ENCODE measurements around the gene C2orf74. TPM values are rescaled to one million over a fixed set of nuclear protein-coding genes. Genes with fewer than 3 reads are reported as not detected.
"Not testable (repeated sequence)": the region's sequence is repeated elsewhere in the genome, so short reads cannot be mapped to it uniquely, and the experiment has no call there.

Gene C2orf74
- total and polyA plus RNA-seq, 3 donors from 2014 or later = 39.4 to 50.0 (median 40.4) TPM

- Histone ChIP-seq H3K9me3 (no peaks in the 10 kb centered on the region), H3K27ac (no peak overlapping the region), H3K36me3 (ENCODE audit: low read depth, missing control alignments) (no peaks in the 10 kb centered on the region), H3K4me3 (no peak overlapping the region), H3K4me1 (no peaks in the 10 kb centered on the region), H3K27me3 (no peaks in the 10 kb centered on the region)
- 87 to 89% methylated on average over 3 of the region's 3 CpGs for WGBS, 2 donors
- TF ChIP-seq CTCF (IDR thresholded peaks at IDR 0.05) = no peak
- no peak for TF ChIP-seq POLR2A (IDR thresholded peaks at IDR 0.05)
- intact Hi-C loops (cut with DNase I; ENCODE audit: low total_unique reads) = no loop called here
- DNase-seq = no peak
Observed at GRCh38 chr2:61125798-61126197, 36.2 kb upstream of the C2orf74 start.

- H3K4me1 ChIP-seq; intact Hi-C loops (cut with DNase I; ENCODE audit: low total_unique reads); H3K9me3 ChIP-seq; DNase-seq; H3K27me3 ChIP-seq; H3K36me3 ChIP-seq (ENCODE audit: low read depth, missing control alignments); H3K27ac ChIP-seq; H3K4me3 ChIP-seq: not testable (repeated sequence)
- 89 to 96% methylated on average over 6 of the region's 6 CpGs for WGBS, 2 donors
Observed at GRCh38 chr2:61128122-61128521, 33.9 kb upstream of the C2orf74 start.

- Histone ChIP-seq H3K9me3 (no peaks in the 10 kb centered on the region), H3K4me1 (no peaks in the 10 kb centered on the region), H3K27me3 (no peaks in the 10 kb centered on the region), H3K27ac (no peak overlapping the region), H3K4me3 (no peak overlapping the region), H3K36me3 (ENCODE audit: low read depth, missing control alignments) (no peaks in the 10 kb centered on the region)
- intact Hi-C loops (cut with DNase I; ENCODE audit: low total_unique reads) = no loop called here
- no peak for DNase-seq
- TF ChIP-seq POLR2A (IDR thresholded peaks at IDR 0.05) (no peak), CTCF (IDR thresholded peaks at IDR 0.05) (no peak)
- 71 to 80% methylated on average over 4 of the region's 4 CpGs for WGBS, 2 donors
Observed at GRCh38 chr2:61134141-61134540, 27.8 kb upstream of the C2orf74 start.

- intact Hi-C loops (cut with DNase I; ENCODE audit: low total_unique reads) = no loop called here
- Histone ChIP-seq H3K27me3 (no peaks in the 10 kb centered on the region), H3K36me3 (ENCODE audit: low read depth, missing control alignments) (no peaks in the 10 kb centered on the region), H3K4me3 (no peak overlapping the region), H3K9me3 (no peaks in the 10 kb centered on the region), H3K27ac (no peak overlapping the region), H3K4me1 (no peaks in the 10 kb centered on the region)
- peak; percentile 49 for DNase-seq
- no peak for TF ChIP-seq POLR2A (IDR thresholded peaks at IDR 0.05)
- TF ChIP-seq CTCF (IDR thresholded peaks at IDR 0.05) = peak in 2 of 3 experiments; percentile 11 to 28
- 24 to 34% methylated on average over 3 of the region's 3 CpGs for WGBS, 2 donors
Observed at GRCh38 chr2:61135510-61135909, 26.5 kb upstream of the C2orf74 start.

GRCh38 chr2:61138859-61139258, 23.1 kb upstream of the C2orf74 start:
- Histone ChIP-seq H3K27ac (no peak overlapping the region), H3K9me3 (no peaks in the 10 kb centered on the region), H3K4me1 (no peaks in the 10 kb centered on the region), H3K4me3 (no peak overlapping the region), H3K27me3 (no peaks in the 10 kb centered on the region), H3K36me3 (ENCODE audit: low read depth, missing control alignments) (no peaks in the 10 kb centered on the region)
- 90 to 91% methylated on average over 4 of the region's 4 CpGs for WGBS, 2 donors
- DNase-seq = no peak
- intact Hi-C loops (cut with DNase I; ENCODE audit: low total_unique reads) = no loop called here
- TF ChIP-seq POLR2A (IDR thresholded peaks at IDR 0.05) = no peak
- TF ChIP-seq CTCF (IDR thresholded peaks at IDR 0.05) = no peak

All from testis (tissue), 3 donors.